Stimulated activated CD4-positive, alpha-beta T cell treated with anti-CD3 and anti-CD28 coated beads, Interleukin-15, amount 100 ng/mL, for 1 hour (primary cell): Measurements from ENCODE around the gene CHURC1.

Experiments used
- DNase-seq, 2 donors: peaks; one replicate each; pipeline ENCODE4 v3.0.0-alpha.2; 2020; ENCODE audit warnings: low read depth in 1 of 2, low spot score in 1 of 2

CHURC1 gene

GRCh38 chr14:64954491-64955240 lies 40.4 kb downstream of the CHURC1 start:
- no peak for DNase-seq

GRCh38 chr14:64955297-64955696 lies 41.0 kb downstream of the CHURC1 start:
- DNase-seq: no peak

- no peak for DNase-seq
Observed at GRCh38 chr14:64956697-64957406, 42.6 kb downstream of the CHURC1 start.

- no peak for DNase-seq
Observed at GRCh38 chr14:64958201-64958600, 43.9 kb downstream of the CHURC1 start.

- DNase-seq: no peak
Observed at GRCh38 chr14:64958743-64959142, 44.5 kb downstream of the CHURC1 start.

GRCh38 chr14:64960762-64961276 lies 46.6 kb downstream of the CHURC1 start:
- DNase-seq: no peak

GRCh38 chr14:64963611-64964010 lies 49.4 kb downstream of the CHURC1 start:
- DNase-seq: no peak

GRCh38 chr14:64965356-64966000 lies 51.2 kb downstream of the CHURC1 start:
- DNase-seq: no peak

GRCh38 chr14:64966976-64967375 lies 52.7 kb downstream of the CHURC1 start:
- no peak for DNase-seq

GRCh38 chr14:64968167-64968566 lies 53.9 kb downstream of the CHURC1 start:
- no peak for DNase-seq

- DNase-seq: no peak
Observed at GRCh38 chr14:64968651-64969050, 54.4 kb downstream of the CHURC1 start.

GRCh38 chr14:64970041-64970440 lies 55.8 kb downstream of the CHURC1 start:
- DNase-seq: no peak

- DNase-seq: no peak
Observed at GRCh38 chr14:64970776-64971477, 56.7 kb downstream of the CHURC1 start.

GRCh38 chr14:64971491-64971942 lies 57.3 kb downstream of the CHURC1 start:
- no peak for DNase-seq

GRCh38 chr14:64971943-64972791 lies 57.9 kb downstream of the CHURC1 start, which contains the start of gene RAB15:
RAB15 (minus strand) TSS chr14:64972336; CDS start chr14:64972076, 260 bp downstream.
- DNase-seq: peak in 1 of 2 donors; percentile 23

GRCh38 chr14:64973026-64973442 lies 58.8 kb downstream of the CHURC1 start:
- no peak for DNase-seq

GRCh38 chr14:64973826-64974225 lies 59.6 kb downstream of the CHURC1 start:
- DNase-seq: no peak

- no peak for DNase-seq
Observed at GRCh38 chr14:64974563-64974962, 60.3 kb downstream of the CHURC1 start.

GRCh38 chr14:64979336-64980074 lies 65.2 kb downstream of the CHURC1 start:
- no peak for DNase-seq
